Activated CD4-positive, alpha-beta T cell treated with anti-CD3 and anti-CD28 coated beads, Interleukin-2, amount 50 U/mL, for 4 hours (primary cell): ENCODE results near the gene SLC6A17.

Source experiments
- DNase-seq, 2 experiments: peaks; one replicate each; pipeline ENCODE4 v3.0.0-alpha.2; 2020

Gene SLC6A17

DNA sequence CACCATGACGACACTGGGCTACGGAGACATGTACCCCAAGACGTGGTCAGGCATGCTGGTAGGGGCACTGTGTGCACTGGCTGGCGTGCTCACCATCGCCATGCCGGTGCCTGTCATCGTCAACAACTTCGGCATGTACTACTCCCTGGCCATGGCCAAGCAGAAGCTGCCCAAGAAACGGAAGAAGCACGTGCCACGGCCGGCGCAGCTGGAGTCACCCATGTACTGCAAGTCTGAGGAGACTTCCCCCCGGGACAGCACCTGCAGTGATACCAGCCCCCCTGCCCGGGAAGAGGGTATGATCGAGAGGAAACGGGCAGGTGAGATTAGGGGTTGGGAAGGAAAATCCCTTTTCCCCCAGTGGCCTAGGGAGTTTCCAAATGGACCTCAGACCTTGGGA lies 73.3 kb downstream of the SLC6A17 start:
- DNase-seq, result no peak

DNA sequence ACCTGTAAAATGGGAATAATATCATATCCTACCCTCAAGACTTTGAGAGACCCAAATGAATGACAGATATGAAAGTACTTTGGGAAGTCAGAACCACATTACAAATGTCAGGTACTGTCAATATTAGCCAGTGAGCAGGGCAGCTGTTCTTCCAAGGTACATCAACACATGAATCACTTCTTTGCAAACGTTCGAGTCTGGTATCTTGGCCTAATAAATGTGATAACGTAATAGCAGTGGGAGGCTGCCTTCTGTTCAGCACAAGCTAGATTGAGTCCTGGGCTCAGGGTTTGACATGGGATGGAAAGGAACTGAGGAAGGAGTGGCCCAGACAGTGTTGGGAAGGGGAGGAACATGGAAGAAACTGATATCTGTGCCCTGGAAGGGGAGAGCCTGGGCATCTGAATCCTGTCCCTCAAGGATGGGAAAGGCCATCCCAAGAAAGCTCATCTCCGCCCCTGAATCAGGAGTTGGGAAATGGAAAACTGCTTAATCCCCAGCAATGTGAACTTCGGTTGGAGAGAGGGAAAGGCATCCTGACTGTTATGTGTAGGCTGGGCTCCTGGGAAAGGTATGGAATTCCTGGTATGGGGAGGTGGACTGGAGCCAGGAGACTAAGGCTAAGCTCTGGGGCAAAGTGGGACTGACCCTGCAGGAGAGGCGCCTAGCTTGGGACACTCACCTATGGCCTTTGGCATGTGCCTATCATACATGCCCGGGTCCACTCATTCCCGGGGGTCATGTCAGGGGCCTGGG lies 74.1 kb downstream of the SLC6A17 start:
- no peak for DNase-seq

DNA sequence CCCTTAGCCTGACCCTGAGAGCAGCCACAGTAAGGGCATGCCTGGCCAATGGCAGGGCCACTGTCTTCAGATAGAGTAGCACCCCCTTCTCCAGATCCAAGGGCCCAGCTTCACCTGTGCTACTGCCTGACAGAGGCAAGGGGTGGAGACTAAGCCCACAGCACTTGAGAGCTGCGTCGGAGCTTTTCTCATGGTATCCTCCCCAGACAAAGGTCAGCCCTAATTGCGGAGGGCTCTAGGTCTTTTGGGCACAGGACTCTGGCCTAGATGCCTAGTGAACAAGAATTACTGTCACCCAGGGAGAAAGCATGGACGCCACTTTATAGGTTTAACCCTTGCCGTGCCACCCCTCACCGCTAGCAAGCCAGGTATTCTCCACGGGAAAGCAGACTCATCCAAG lies 74.9 kb downstream of the SLC6A17 start:
- no peak for DNase-seq

DNA sequence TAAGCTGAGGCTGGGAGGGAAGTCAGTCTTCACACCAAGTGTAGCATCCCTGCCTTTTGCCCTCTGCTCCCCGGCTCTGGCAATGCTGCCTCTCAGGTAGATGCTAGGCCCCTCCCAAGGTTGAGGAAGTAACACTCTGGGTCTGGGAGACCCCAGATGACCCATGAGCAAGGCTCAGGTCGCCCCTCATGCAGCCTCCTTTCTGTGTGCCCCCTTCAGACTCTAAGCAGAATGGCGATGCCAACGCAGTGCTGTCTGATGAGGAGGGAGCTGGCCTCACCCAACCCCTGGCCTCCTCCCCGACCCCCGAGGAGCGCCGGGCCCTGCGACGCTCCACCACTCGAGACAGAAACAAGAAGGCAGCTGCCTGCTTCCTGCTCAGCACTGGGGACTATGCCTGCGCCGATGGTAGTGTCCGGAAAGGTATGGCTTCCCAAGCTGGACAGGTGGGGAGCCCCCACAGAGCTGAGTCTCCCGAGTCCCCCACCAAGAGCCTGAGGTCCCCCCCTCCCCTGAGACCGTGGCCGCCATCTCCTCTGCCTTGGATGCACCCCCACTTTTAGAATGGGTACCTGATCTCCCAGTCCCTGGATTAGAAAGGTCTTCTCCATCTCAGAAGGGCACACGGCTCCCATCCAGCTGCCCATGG lies 75.6 kb downstream of the SLC6A17 start:
- no peak for DNase-seq

DNA sequence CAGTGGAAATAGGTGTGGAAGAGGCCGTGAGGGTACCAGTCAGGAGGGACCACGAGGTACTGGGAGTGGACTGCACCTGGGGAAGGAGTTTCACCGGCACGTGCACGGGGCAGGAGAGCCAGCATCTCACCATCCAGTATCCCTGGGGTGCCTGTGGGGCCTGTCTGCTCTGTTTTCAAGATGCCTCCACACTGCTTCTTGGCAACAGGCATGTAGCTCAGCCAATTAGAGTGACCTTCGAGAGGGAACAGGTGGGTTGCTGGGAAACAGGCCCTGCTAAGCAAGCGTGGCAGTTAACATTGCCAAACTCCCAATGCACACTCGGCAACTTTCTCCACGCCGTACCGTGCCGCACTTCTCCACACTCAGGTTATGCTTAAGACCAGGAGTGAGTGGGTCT lies 77.5 kb downstream of the SLC6A17 start:
- DNase-seq, result no peak

DNA sequence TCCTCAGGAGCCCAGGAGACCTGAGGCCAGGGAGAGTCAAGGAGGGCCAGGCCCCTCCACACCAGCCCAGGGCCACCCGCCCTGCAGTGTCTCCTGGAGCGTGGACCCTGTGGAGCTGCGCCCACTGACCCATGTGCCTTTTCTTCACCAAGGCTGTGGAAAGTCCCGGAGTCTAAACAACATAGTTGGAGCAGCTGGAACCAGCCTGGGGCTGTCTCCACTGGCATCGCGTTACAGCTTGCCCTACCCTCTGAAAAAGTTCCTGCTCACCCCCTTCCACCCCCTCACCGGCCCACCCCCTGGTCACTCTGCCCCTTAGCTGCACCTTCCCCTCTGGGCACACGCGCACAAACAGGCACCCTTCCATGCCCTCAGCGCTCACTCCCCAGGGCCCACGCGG lies 78.1 kb downstream of the SLC6A17 start:
- DNase-seq, result no peak

DNA sequence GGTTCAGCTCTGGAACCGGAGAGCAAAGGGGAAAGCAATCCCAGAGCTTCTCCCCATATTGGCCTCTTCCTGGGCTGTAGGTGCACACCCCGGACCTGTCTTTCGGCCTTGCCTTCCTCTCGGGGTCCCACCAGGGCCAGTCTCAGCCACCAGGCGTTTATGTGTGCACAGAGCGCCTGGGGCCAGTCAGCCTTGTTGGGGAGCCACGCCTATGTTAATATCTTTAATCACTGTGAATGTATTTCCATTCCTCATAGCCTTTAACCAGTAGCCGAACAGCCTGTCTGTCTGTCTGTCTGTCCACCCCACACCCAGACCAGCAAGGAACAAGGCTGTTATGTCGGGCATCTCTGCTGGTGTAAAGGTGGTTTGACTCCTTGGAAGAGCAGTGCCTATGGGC lies 78.6 kb downstream of the SLC6A17 start:
- no peak for DNase-seq

DNA sequence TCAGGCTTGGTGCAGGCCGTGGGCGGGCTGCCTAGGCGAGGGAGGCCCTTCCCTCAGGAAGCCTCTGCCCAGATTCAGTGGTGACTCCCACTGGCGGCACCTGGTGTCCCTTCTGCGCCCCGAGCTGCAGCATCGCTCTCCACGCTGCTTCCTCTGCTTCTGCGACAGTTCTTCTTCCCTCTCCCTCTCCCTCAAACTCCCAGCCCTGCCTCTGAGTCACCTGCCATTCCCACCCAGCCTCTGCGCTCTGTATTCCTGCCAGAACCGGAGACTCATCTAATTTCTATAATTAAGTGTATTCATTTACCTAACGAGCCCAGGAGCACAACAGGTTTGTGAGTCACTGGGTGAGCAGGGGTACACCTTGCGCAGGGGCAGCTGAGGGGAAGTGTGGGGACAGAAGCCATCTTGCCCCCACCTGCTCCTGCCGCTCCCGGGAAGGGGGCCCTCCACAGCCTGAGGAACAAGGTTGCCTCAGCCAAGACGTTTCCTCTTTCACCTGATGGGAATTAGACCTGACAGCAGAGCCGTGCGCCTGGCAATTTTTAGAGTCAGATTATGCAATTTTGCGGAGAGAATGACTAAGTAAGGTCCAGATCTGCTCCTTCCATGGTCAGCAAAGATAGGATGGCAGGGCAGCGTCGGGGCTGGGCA lies 79.2 kb downstream of the SLC6A17 start:
- no peak for DNase-seq

DNA sequence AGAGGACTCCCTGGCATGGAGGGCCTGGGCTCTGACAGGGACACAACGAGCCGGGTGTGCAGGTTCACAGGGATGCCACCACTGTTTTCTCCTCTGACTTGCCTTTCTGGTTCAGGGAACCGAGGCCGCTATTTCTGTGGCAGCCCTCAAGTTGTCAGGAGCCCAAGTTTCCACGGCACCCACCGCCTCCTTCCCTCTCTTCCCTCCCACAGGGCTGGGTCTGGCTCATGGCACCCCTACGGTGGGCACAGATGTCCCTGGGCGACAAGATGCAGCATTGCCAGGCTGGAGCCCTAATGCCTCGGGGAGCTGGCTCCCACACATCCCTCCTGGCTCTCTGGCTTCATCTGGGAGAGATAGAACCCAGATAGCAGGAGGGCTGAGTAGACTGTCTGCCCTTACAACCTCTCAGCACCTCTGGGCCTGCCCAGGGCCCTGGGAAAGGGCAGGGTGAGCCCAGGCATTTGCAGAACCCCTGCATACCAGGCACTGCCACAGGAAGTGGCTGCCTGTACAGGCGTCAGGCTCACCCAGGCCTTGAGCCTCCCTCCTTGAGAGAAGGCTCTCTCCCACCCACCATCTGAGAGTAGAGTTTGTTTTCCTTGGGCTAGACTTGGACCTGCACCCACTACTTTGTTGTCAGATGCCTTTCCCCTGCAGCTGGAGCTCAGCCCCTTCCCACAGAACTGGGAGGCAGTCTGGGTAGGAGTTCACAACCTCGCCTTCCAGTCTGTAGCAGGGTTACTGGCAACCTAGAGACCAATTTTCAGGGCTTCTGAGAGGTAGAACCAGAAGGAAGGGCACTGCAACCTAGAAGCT lies 80.3 kb downstream of the SLC6A17 start:
- no peak for DNase-seq

DNA sequence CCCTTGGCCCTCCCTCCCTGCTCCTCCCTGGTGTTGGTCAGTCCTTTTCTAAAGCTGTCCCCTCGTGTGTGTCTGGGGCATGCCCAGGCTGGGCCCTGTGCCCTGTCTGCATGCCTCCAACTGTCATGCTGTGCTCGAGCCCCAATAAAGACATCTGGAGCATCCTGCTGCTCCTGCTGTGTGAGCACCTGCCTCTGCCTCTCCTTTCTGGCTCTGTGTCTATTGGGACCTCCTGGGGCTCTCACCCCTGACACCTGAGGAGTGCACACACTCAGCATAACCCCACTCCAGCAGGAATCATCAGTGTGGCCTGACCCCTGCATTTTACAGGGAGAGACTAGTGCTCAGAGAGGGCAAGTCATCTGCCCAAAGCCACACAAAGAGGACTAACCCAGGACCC lies 83.6 kb downstream of the SLC6A17 start:
- DNase-seq, result no peak

DNA sequence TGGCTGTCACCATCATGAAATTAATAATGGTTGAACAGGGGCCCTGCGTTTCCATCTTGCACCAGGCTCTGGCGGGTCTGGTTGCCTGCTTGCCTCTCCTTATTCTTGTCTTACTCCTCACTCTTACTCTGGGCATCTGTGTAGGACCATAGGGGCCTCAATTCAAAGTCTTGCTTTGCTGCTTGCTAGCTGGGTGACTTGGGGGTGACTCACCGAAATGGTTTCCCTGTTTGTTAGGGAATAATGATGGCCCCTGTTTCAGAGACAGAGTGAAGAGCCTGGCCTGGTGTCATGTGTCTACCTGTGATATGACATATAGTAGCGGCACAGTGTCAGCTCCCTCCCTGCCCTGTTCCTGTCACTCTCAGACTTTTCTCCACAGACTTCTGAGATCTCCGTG lies 84.4 kb downstream of the SLC6A17 start:
- DNase-seq, result no peak

DNA sequence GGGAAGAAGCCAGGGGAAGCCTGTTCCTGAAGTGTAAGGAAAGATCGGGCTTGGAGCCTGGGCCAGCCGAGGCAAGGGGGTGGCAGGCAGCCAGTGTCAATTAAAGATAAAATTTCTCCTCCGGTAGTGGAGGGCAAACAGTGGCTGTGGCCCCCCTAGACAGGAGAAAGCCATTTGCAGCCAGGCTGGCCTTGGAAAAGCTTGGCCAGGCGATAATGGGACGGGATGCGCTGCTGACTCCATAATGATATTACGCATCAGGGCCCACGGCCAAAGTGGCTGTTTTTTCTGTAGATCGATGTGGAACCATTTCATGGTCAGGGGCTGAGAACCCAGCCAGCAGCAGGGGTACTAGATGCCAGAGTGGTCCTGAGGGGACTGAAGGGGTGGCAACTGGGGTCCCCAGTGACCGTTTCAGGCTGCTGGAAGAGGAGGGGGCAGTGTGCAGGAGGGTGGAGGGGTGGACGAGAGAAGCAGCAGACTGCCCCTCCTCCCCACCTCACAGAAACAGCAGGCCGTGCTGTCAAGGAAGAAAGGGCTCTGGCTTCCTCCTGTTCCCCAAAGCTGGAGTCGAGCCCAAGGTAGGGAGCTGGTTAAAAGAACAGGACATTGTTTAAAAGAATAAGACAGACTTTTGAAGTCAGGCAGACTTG lies 85.0 kb downstream of the SLC6A17 start:
- DNase-seq, result no peak

DNA sequence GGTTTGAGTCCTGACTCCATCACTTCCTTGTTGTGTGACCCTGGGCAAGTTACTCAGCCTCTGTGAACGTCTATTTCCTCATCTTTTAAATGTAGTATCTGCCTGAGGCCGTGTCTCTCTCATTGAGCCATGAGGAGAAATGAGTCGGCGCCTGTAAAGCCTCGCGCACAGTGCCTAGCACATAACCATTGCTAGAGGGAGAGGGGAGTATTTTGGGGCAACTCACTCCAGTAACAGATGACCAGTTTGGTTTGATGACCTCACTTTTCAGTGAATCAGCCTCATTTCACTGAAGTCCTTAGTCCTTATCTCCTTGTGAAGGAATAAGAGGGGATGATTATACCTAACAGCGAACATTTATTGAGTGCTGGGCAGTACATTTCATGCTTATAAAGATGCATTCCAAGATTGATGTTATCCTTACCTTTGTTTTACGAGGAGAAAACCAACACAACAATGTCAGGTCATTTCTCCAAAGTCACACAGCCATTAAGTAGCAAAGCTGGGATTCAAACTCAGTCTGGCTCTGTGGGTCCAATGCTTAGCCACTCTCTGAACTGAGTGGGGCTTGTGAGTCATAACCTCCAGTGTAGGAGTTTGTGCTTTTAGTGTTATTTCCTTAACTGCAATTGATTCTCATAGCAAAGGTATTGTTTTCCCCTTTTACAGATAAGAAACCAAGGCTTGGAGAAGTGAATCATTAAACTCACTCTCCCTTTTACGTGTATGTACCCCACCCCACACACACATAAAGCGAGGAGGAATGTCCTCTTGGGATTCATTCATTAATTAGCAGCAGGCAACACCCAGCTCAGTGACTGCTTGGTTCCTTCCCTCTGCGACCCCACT lies 85.8 kb downstream of the SLC6A17 start:
- no peak for DNase-seq

DNA sequence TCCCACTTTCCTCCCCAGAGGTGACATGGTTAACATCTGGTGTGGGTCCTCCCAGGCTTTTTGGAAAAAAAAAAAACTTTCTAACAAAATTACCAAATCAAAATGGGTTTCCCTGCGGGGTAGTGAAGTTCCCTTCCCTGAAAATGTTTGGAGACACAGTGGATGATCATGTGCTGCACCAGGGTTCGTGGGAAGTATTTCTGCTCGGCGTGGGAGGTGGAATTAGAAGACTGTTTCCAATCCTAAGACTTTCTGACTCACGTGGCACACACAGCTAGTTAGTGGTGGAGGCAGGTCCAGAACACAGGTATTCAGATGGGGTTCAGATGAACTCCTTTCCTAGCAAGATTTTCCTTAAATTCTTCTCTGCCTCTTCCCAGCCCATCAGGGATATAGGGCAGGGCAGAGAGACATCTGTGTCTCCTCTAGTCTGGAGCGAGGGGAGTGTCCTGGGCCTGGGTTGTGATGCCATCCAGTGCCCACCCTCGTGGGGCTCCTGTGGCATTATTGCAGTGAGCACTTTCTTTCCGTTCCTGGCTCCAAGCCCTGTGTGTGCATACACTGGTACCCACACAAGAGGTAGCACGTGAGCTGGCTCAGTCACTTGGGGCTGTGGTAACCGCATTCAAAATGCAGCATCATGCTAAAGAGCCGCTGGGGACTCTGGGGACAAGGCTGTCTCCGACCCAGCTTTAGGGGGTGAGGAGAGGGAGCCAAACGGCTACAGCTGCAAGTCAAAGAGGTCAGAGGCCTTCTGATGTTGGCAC lies 87.3 kb downstream of the SLC6A17 start:
- no peak for DNase-seq

DNA sequence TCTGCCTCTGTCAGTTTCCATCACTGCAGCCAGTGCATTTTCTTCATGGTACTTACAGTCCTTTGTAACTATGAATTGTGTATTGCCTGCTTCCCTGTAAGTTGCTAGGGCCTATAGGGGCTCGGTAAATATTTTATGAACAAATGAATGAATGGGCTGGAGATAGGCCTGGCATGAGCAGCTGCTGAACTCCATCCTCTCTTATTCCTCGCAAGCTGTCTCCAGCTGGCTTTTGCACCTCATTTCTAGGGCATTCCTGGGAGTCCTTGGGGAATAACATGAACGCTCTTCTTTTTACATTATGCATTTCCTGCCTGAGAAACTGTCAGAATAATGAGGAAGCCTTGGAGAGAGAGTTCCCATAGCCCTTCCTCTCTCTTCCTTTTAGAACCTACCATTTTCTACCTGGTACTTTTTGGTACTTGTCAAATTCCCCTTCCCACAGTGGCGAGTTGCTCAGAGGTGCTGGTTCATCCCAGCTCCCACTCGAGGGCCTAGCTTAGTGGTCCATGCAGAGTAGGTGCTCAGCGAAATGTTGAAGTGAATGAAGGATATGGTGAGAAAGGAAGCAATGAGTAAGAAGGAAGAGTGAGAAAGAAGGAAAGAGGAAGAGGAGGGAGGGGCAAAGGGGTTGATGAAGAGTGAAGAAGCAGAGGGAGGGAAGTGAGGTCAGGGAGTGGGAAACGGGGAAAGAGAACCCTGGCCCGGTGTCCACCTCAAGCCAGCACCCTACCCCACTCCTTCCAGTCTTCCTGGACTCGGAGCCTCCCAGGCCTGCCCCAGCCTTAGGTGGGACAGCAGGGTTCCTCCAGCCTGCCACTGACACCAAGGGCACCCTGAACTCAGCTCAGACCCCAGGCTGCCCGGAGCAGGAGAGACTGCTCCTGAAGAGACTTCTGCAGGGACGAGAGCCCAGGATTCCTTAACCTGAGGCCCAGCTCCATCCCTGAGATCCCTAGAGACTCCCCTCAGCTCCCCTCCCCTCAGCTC lies 89.4 kb downstream of the SLC6A17 start:
- DNase-seq, result no peak

DNA sequence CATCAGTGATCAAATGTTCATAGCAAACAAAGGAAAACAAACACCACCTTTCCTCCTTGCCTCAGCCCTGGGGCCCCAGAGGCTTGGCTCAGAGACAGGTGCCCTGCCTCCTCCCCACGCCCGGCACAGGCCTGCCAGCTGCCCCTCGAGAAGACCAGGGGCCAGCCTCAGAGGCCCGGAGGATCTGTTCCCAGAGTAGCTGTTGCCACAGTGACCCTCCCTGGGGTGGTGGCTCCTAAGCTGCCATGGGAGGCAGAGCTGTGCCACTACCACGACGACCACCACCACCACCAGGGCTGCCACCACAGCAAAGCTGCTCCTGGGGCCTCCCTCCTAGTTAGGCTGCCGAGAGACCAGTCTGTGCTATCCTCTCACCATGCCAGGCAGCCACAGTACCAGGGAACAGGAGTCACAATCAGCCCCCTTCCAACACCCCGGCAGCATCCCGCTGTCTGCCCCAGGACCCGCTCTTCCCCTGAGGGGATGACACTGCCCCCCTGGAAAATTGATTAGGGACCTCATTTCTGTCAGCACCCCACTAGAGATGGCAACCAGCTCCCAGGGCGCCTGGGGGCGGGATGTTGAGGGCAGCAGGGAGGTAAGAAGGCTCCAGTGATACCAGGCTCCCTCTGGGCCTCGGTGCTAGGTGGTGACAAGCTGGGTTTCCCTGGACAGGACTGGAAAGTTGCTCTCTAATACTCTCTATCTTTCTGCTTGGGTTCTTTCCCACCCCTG lies 90.3 kb downstream of the SLC6A17 start:
- DNase-seq, result no peak

DNA sequence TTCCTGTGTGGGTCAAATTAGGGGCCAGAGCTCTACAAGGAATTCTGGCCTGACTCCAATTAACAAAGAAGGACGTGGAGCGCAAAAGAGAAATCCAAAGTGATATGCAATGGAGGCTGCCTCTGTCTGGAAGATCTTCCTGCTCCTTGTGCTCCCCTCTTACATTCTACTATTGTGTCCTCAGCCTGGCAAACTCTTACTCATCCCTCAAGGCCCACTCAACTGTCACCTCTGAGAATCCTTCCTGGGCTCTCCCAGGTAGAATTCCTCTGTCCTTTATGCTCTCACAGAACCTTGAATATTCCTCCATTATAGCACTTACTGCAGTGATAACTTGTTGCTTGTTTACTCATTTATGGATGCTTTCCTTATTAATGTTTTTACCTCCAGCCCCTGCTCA lies 91.2 kb downstream of the SLC6A17 start:
- no peak for DNase-seq

DNA sequence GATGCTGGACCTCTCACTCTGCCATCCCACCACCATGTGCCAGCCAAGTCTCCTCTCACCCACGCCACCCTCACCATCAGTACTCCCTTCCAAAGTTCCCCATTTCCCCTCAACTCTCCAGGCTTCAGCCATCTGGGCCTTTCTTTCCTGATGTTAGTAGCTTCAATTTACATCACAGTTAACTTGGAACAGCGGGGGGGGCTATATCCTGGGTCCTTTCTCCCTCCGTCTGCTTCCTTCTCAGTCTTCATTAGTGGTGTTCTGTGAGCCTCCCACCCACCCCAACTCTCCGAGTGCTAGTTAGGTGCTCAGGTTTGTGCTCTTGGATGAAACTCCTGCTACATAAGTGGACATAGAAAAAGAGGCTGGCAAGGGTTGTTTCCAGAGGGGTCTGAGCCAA lies 91.8 kb downstream of the SLC6A17 start:
- DNase-seq, result no peak

DNA sequence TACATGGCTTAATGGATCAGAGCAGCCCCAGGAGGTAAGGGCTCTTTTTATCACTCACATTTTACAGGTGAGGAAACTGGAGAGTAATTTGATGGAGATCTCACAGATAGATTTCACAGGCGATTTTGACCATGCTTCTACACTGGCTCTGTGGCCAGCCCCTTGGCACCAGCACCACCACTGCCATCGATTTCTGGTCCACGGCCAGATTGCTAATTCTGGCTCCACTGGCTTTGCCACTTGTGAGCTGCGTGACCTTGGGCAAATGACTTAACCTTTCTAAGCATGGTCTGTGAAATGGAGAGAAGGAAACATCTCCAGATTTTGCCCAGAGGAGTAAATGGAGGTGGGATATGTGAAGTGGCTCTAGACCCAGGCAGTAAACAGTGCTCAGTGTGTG lies 92.4 kb downstream of the SLC6A17 start:
- no peak for DNase-seq
